Peyer's patch (tissue), 4 donors: ENCODE results near the gene MSI1.

ENCODE experiments used
- CTCF ChIP-seq, 6 experiments: fragments of 450-650 bp in 4 of 6; fragments of 200-600 bp in 2 of 6; sonication (generic) in 1 of 6; IDR thresholded peaks; one replicate each; pipeline ENCODE4 v1.5.1; 2017 to 2019; ENCODE audit warnings: antibody characterized with exemption in 6 of 6, mild to moderate bottlenecking in 3 of 6, moderate library complexity in 1 of 6
- POLR2A ChIP-seq, 2 donors: fragments of 450-650 bp; IDR thresholded peaks; one replicate each; pipeline ENCODE4 v1.5.1; 2017; ENCODE audit warnings: antibody characterized with exemption in 2 of 2, mild to moderate bottlenecking in 2 of 2, moderate library complexity in 2 of 2

- TF ChIP-seq POLR2A (IDR thresholded peaks at IDR 0.05) (no peak), CTCF (IDR thresholded peaks at IDR 0.05) (no peak)
Observed at GRCh38 chr12:120346681-120347080, 22.3 kb downstream of the MSI1 start.
